GM12878 (cell line): ENCODE results near the gene TAPBP. TPM values are rescaled to one million over a fixed set of nuclear protein-coding genes. Genes with fewer than 3 reads are reported as not detected.
A peak's percentile ranks its signal among the peaks of the same experiment; 100 is the strongest.
"Not testable (repeated sequence)": the region's sequence is repeated elsewhere in the genome, so short reads cannot be mapped to it uniquely, and the experiment has no call there.

ENCODE experiments used
- ATAC-seq: fragments of 200-7000 bp; cut with Tn5 transposase; 3 replicates; pipeline ENCODE4 v1.9.1; 2020; ENCODE audit warnings: mild to moderate bottlenecking, moderate library complexity
- BruUV-seq: library from RNA; stranded (reverse); fragments of 400-500 nt; replicated peaks from 2 replicates; lab custom pipeline; 2021; lab: Mats Ljungman, UMichigan
- CTCF ChIA-PET: fragments of 300-600 bp; sonication (Branson Sonifier 250); formaldehyde crosslinking; extraction: SDS; loops from one replicate; lab custom pipeline; 2021; ENCODE audit warnings: inconsistent platforms; lab: Yijun Ruan, JAX
- POLR2A ChIA-PET: fragments of 350-600 bp; formaldehyde crosslinking; extraction: SDS; loops from one replicate; lab custom pipeline; 2021; ENCODE audit warnings: inconsistent platforms; lab: Charles Lee
- RAD21 ChIA-PET: fragments of 300-600 bp; sonication (Branson Sonifier 250); formaldehyde crosslinking; loops from one replicate; lab custom pipeline; 2023; ENCODE audit warnings: antibody characterized with exemption; ENCODE audit not compliant: unreplicated experiment; lab: Charles Lee
- SMC1A ChIA-PET: fragments of 300-600 bp; sonication (Branson Sonifier 250); formaldehyde crosslinking; loops from one replicate; lab custom pipeline; 2023; ENCODE audit not compliant: unreplicated experiment, uncharacterized antibody; lab: Charles Lee
- DNase-seq: peaks from one replicate; pipeline ENCODE4 v3.0.0-alpha.2; 2011; ENCODE audit warnings: low read depth, low spot score
- FAIRE-seq: peaks from 3 replicates; lab custom pipeline; 2011; peaks lifted over from hg19 to GRCh38; lab: Jason Lieb, UNC
- H2AFZ ChIP-seq: 2 replicates; pipeline ENCODE4 v1.6.0; 2011; ENCODE audit warnings: low read depth, low read length, control low read depth; ENCODE audit not compliant: control insufficient read depth
- H3K27ac ChIP-seq: 2 replicates; pipeline ENCODE4 v1.5.1; 2011; ENCODE audit warnings: control low read depth; ENCODE audit not compliant: control insufficient read depth, insufficient read depth
- H3K27me3 ChIP-seq, 2 experiments: replicated peaks in 1 of 2; 2 replicates each; pipeline versions ENCODE4 v1.6.0 to v1.6.1; 2011; ENCODE audit warnings: low read length in 1 of 2; ENCODE audit not compliant: control insufficient read depth in 2 of 2, insufficient read depth in 2 of 2
- H3K36me3 ChIP-seq, 2 experiments: 2 replicates each; pipeline ENCODE4 v1.5.1; 2011; ENCODE audit warnings: low read length in 1 of 2; ENCODE audit not compliant: control insufficient read depth in 2 of 2, insufficient read depth in 2 of 2
- H3K4me1 ChIP-seq: 2 replicates; pipeline ENCODE4 v1.6.1; 2011; ENCODE audit warnings: mild to moderate bottlenecking, low read length, moderate library complexity, mixed read lengths; ENCODE audit not compliant: control insufficient read depth, insufficient read depth
- H3K4me2 ChIP-seq: 2 replicates; pipeline ENCODE4 v1.6.0; 2011; ENCODE audit warnings: control low read depth; ENCODE audit not compliant: control insufficient read depth, insufficient read depth
- H3K4me3 ChIP-seq: fragments of 200-600 bp; sonication (generic); 2 replicates; pipeline ENCODE4 v1.5.1; 2016
- H3K79me2 ChIP-seq: 2 replicates; pipeline ENCODE4 v1.6.0; 2011; ENCODE audit warnings: low read length; ENCODE audit not compliant: control insufficient read depth, insufficient read depth
- H3K9ac ChIP-seq: 2 replicates; pipeline ENCODE4 v1.8.0; 2011; ENCODE audit warnings: low read length, control low read depth, mixed read lengths; ENCODE audit not compliant: control insufficient read depth, insufficient read depth
- H3K9me3 ChIP-seq: replicated peaks from 3 replicates; pipeline ENCODE4 v1.5.1; 2011; ENCODE audit warnings: mild to moderate bottlenecking, low read length; ENCODE audit not compliant: control insufficient read depth, insufficient read depth
- H4K20me1 ChIP-seq: 2 replicates; pipeline ENCODE4 v1.6.0; 2011; ENCODE audit not compliant: control insufficient read depth, insufficient read depth
- HCFC1 ChIP-seq: fragments of 150-350 bp; IDR thresholded peaks from 2 replicates; pipeline ENCODE4 v1.6.1; 2014; ENCODE audit warnings: low read length
- POU2F2 ChIP-seq: IDR thresholded peaks from 3 replicates; pipeline ENCODE4 v1.6.1; 2011; ENCODE audit warnings: low read depth, mild to moderate bottlenecking, low read length, borderline replicate concordance
- ZNF384 ChIP-seq: IDR thresholded peaks from 2 replicates; pipeline ENCODE4 v1.6.1; 2012; ENCODE audit warnings: low read depth, mild to moderate bottlenecking, low read length, improper control_type of control experiment, borderline replicate concordance
- WGBS: methylation state at CpG from one replicate; pipeline ENCODE4 v1.1.6; 2016; ENCODE audit warnings: low lambda C conversion rate; ENCODE audit not compliant: insufficient replicate concordance, insufficient coverage; ENCODE audit errors: missing lambda C conversion rate; 5-methylcytosine and 5-hydroxymethylcytosine counted together
- in situ Hi-C: fragments of 300-500 bp; cut with MboI; formaldehyde crosslinking; loops from 9 replicates; pipeline ENCODE4 v1.14.3; 2018; ENCODE audit warnings: mixed read lengths
- intact Hi-C: fragments of 100-400 bp; cut with micrococcal nuclease; formaldehyde crosslinking; loops from one replicate; pipeline ENCODE4 v1.14.2; 2022; ENCODE audit not compliant: unreplicated experiment
- polyA plus RNA-seq, 11 experiments: library from polyadenylated mRNA; depleted of rRNA in 4 of 11; unstranded in 6 of 11; stranded (reverse) in 5 of 11; fragments of >200 nt; fragmentation: Nextera tagmentation in 4 of 11; fragmentation: Illumina TruSeq in 1 of 11; extraction: Ambion mirVana in 4 of 11; extraction: Trizol in 1 of 11; gene quantifications; 1 replicate in 1 of 11; 2 replicates in 10 of 11; pipeline versions ENCODE4 v1.2.1 to v1.2.3, GENCODE V29; 2011 to 2016; ENCODE audit warnings: inconsistent platforms in 2 of 11, missing spikeins in 2 of 11, low read depth in 1 of 11
- total RNA-seq, 4 experiments: library from RNA; depleted of rRNA in 3 of 4; stranded (reverse); fragments of >200 nt in 3 of 4; fragmentation: Illumina TruSeq in 1 of 4; extraction: Trizol in 1 of 4; gene quantifications; 2 replicates each; pipeline versions ENCODE4 v1.2.1 to v1.2.3, GENCODE V29; 2013 to 2021

TAPBP gene
- total and polyA plus RNA-seq, 10 of the 15 experiments (the other 5 are each of a cell fraction or from before 2014, with no cell fraction given), result 14.6 to 210 (median 78.1) TPM

- TF ChIP-seq ZNF384, result no peak
- no peak for TF ChIP-seq HCFC1
- TF ChIP-seq POU2F2, result no peak
Measured at GRCh38 chr6:33276581-33276863, 37.4 kb downstream of the TAPBP start (continued).

GRCh38 chr6:33275795-33276580, 37.9 kb downstream of the TAPBP start:
- intact Hi-C loops, result loop anchor here (2.0 to 5.0 kb wide), 2 partner anchors 69 to 116 kb away; partner anchors contain the start of gene KIFC1
- H3K9ac ChIP-seq, result peak overlapping the region; percentile 88
- FAIRE-seq, ATAC-seq, H4K20me1 ChIP-seq, H3K27me3 ChIP-seq, H3K9me3 ChIP-seq, BruUV-seq, in situ Hi-C loops, DNase-seq, H2AFZ ChIP-seq: not testable (repeated sequence)
- peak overlapping the region; percentile 86 for H3K27ac ChIP-seq
- POLR2A ChIA-PET, result interaction anchor here (0.5 to 3.9 kb wide), 5 partner anchors 13 to 151 kb away, joined by 5 to 38 read pairs (median 10); partner anchors contain the start of genes PFDN6 and WDR46
- CTCF ChIA-PET, result interaction anchor here (0.9 to 3.9 kb wide), 7 partner anchors 12 to 149 kb away, joined by 3 to 30 read pairs (median 7); partner anchors contain the start of genes PFDN6, RGL2, WDR46 and ZBTB22
- peak overlapping the region; percentile 83 for H3K4me2 ChIP-seq
- WGBS, result 17% methylated on average over 16 of the region's 16 CpGs
- peaks cover 22 to 25% of the 10 kb centered on the region in 2 experiments for H3K36me3 ChIP-seq
- SMC1A ChIA-PET, result interaction anchor here (1.3 to 3.6 kb wide), 3 partner anchors 8 to 35 kb away, joined by 4 to 25 read pairs (median 5); partner anchors contain the start of genes PFDN6 and WDR46
- RAD21 ChIA-PET, result interaction anchor here (1.3 kb wide), 1 partner anchor 119 kb away, joined by 3 read pairs; no protein-coding TSS in a partner anchor
- H3K79me2 ChIP-seq, result peaks cover 62% of the 10 kb centered on the region
- H3K4me1 ChIP-seq, result peaks cover 22% of the 10 kb centered on the region
- H3K4me3 ChIP-seq, result peak overlapping the region; percentile 87
